ENCODE results near the gene RHBDD1. TPM values are rescaled to one million over a fixed set of nuclear protein-coding genes. Genes with fewer than 3 reads are reported as not detected.
"Not testable (repeated sequence)": the region's sequence is repeated elsewhere in the genome, so short reads cannot be mapped to it uniquely, and the experiment has no call there.

The RHBDD1 gene
- polyA plus RNA-seq, 2 of the 4 experiments (the other 2 are of a cell fraction), result 8.3 to 46.9 TPM

DNA sequence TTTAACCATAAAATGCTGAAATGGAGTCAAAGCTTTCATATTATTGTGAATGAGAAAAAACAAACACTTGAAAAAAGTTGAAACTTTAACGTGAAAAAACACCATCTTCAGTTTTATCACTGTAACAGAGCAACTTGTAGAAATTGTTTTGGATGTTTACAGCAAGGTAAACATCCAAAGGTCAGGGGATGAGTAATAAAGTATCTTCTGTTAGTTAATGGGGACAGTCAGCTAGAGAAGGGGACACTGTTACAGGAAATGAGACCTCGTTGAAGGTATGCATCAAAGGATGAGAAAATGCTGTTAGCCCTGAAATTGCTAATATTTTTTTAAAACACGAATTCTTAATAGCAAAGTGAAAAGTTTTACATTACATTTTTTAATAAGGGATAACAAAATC lies 2.9 kb downstream of the RHBDD1 start:
- 4% methylated on average over 3 of the region's 3 CpGs for WGBS (ENCODE audit: missing lambda C conversion rate)
- POLR2A ChIA-PET, result interaction anchor here (1.0 kb wide), 1 partner anchor 14 kb away, joined by 3 read pairs; no protein-coding TSS in a partner anchor
- Histone ChIP-seq H3K27ac (0 out of 6 replicates have a peak overlapping the region, but pooled peaks of 1 of the 2 experiments have one; percentile 13), H3K4me3 (no peak overlapping the region; the same call in 2 of the 3 replicates), H3K4me2 (peak overlapping the region; percentile 99), H3K9me3 (peaks cover 2% of the 10 kb centered on the region; the same call in 1 of the 3 replicates), H3K4me1 (peaks cover 38% of the 10 kb centered on the region)
- FAIRE-seq, result no peak
- CTCF ChIA-PET, result interaction anchor here (1.2 kb wide), 1 partner anchor 36 kb away, joined by 4 read pairs; no protein-coding TSS in a partner anchor
- ATAC-seq, result no peak
- TF ChIP-seq, protein P1, sequence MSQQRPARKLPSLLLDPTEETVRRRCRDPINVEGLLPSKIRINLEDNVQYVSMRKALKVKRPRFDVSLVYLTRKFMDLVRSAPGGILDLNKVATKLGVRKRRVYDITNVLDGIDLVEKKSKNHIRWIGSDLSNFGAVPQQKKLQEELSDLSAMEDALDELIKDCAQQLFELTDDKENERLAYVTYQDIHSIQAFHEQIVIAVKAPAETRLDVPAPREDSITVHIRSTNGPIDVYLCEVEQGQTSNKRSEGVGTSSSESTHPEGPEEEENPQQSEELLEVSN (IDR thresholded peaks at IDR 0.05; ENCODE audit: borderline replicate concordance, low read depth), result no peak
- DNase-seq (ENCODE audit: low read depth in 1 of 2, low spot score in 1 of 2), result no peak

DNA sequence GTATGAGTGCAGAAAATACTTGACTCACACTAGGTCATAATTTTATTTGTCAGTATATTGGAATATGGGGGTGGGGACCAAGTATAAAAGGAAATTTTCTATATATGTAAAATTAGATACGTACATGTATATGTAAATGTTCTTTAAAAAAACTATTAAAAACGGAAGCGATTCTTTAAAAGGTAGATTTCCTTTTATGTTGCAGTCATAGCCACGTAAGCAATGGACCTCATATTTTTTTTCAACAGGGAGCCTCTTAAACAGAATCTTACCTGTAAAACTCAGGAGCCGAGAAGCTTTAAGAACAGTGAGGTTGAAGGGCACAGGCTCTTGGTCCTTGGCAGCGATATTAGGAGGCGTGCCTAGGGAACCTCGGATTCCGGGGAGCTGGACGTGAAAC lies 3.3 kb downstream of the RHBDD1 start:
- H3K4me2 ChIP-seq, result peak overlapping the region; percentile 99
- DNase-seq (ENCODE audit: low read depth in 1 of 2, low spot score in 1 of 2), result no peak
- H3K27ac ChIP-seq, result no peak overlapping the region
- peaks cover 2% of the 10 kb centered on the region; the same call in 1 of the 3 replicates for H3K9me3 ChIP-seq
- POLR2A ChIA-PET, result interaction anchor here (1.0 kb wide), 1 partner anchor 14 kb away, joined by 3 read pairs; no protein-coding TSS in a partner anchor
- CTCF ChIA-PET, result interaction anchor here (1.0 kb wide), 1 partner anchor 37 kb away, joined by 4 read pairs; no protein-coding TSS in a partner anchor
- H3K4me3 ChIP-seq, result no peak overlapping the region
- ATAC-seq, result no peak
- H3K4me1 ChIP-seq, result peaks cover 33% of the 10 kb centered on the region
- no peak for TF ChIP-seq JUNB (IDR thresholded peaks at IDR 0.05)
- TF ChIP-seq POLR2A (IDR thresholded peaks at IDR 0.05; ENCODE audit: low read length), result no peak
- no peak for FAIRE-seq
- WGBS (ENCODE audit: missing lambda C conversion rate), result 95% methylated on average over 10 of the region's 10 CpGs

DNA sequence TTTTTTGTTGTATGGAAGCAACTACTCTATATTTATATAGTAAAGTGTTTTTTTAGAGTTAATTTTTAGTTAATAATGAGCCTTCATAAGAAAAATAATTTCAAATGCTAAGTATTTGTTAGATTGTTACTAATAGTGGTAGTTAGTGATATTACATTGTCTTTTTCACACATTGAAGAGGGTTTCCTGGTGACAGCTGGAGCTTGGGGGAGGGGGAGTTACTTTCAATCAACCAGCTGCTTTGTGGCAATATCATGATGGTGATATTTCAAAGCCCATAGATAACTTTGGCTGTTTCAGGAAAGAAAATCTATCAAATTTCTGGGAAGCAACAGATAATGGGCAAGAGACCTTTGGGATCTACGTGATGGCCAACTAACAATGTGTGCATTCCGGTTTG lies 4.1 kb downstream of the RHBDD1 start:
- WGBS (ENCODE audit: missing lambda C conversion rate), result 100% methylated on average over 2 of the region's 2 CpGs
- no peak overlapping the region for H3K4me2 ChIP-seq
- CTCF ChIA-PET, result interaction anchor here (0.6 to 1.0 kb wide), 2 partner anchors 38 to 46 kb away, joined by 3 to 4 read pairs; no protein-coding TSS in a partner anchor
- FAIRE-seq (no peak), DNase-seq (ENCODE audit: low read depth in 1 of 2, low spot score in 1 of 2) (no peak), ATAC-seq (no peak)
- peaks cover 31% of the 10 kb centered on the region for H3K4me1 ChIP-seq
- H3K4me3 ChIP-seq, result no peak overlapping the region
- H3K9me3 ChIP-seq, result peaks cover 2% of the 10 kb centered on the region; the same call in 1 of the 3 replicates
- H3K27ac ChIP-seq, result no peak overlapping the region
- POLR2A ChIA-PET, result no interaction called here
- TF ChIP-seq FOXS1 (CRISPR knock-in tag; IDR thresholded peaks at IDR 0.05), result no peak

DNA sequence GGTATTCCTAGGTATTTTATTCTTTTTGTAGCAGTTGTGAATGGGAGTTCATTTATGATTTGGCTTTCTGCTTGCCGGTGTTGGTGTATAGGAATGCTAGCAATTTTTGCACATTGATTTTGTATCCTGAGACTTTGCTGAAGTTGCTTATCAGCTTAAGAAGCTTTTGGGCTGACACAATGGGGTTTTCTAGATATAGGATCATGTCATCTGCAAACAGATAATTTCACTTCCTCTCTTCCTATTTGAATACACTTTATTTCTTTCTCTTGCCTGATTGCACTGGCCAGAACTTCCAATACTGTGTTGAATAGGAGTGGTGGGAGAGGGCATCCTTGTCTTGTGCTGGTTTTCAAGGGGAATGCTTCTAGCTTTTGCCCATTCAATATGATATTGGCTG lies 7.1 kb downstream of the RHBDD1 start:
- DNase-seq (ENCODE audit: low read depth in 1 of 2, low spot score in 1 of 2); H3K27ac ChIP-seq; FAIRE-seq; POLR2A ChIA-PET; H3K4me3 ChIP-seq; ATAC-seq; H3K9me3 ChIP-seq; H3K4me2 ChIP-seq: not testable (repeated sequence)
- peaks cover 18% of the 10 kb centered on the region for H3K4me1 ChIP-seq
- 94% methylated on average over 1 of the region's 1 CpG for WGBS (ENCODE audit: missing lambda C conversion rate)
- CTCF ChIA-PET, result interaction anchor here (1.5 kb wide), 1 partner anchor 10 kb away, joined by 3 read pairs; no protein-coding TSS in a partner anchor

DNA sequence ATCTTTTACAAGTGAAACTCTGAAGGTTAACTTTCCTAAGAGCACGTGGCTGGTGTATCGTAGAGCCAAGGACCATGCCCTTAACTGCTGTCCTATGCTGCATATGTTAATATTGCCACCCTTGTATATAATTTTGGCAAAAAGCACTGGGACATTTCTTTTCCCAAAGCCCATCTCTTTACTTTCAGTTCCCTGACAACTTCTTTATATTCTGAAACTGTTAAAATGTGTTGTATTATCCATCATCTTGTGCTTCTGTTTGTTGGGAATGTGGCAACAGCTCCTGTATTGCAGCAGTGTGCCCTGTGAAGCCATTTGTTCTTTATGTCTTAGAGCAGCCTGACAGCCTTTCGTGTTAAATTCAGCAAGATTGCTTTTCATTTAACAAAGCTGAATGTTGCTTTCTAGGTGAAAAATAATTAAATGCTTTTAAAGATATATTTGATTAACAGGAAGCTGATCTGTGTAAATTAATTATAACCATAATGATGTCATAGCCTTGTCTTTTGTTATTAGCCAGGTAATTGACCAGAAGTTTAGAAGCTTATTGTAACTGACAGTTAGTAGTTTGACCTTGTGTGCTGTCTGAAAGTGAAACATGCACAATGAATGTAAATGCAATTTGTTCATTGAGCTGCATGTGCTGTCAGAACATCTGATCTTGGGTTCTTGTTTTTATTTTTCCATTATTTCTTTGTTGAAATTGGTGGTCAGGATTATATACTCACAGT lies 9.7 kb downstream of the RHBDD1 start:
- WGBS (ENCODE audit: missing lambda C conversion rate), result 95% methylated on average over 3 of the region's 3 CpGs
- peaks cover 2% of the 10 kb centered on the region; the same call in 1 of the 3 replicates for H3K9me3 ChIP-seq
- TF ChIP-seq BHLHE40 (IDR thresholded peaks at IDR 0.05; ENCODE audit: low read depth, low read length), result no peak
- TF ChIP-seq, protein P2, sequence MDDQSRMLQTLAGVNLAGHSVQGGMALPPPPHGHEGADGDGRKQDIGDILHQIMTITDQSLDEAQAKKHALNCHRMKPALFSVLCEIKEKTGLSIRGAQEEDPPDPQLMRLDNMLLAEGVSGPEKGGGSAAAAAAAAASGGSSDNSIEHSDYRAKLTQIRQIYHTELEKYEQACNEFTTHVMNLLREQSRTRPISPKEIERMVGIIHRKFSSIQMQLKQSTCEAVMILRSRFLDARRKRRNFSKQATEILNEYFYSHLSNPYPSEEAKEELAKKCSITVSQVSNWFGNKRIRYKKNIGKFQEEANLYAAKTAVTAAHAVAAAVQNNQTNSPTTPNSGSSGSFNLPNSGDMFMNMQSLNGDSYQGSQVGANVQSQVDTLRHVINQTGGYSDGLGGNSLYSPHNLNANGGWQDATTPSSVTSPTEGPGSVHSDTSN (IDR thresholded peaks at IDR 0.05), result no peak
- TF ChIP-seq KDM5A (IDR thresholded peaks at IDR 0.05), result no peak
- no peak for TF ChIP-seq CHD2 (IDR thresholded peaks at IDR 0.05; ENCODE audit: low read length, partially characterized antibody)
- no peak for TF ChIP-seq TFCP2L1 (CRISPR knock-in tag; IDR thresholded peaks at IDR 0.05)
- TF ChIP-seq RARB (CRISPR knock-in tag; IDR thresholded peaks at IDR 0.05), result no peak
- TF ChIP-seq NFE2L2 (conservative IDR thresholded peaks at IDR 0.05; ENCODE audit: low read length), result no peak
- TF ChIP-seq EHF (CRISPR knock-in tag; IDR thresholded peaks at IDR 0.05), result no peak
- TF ChIP-seq, protein P3, sequence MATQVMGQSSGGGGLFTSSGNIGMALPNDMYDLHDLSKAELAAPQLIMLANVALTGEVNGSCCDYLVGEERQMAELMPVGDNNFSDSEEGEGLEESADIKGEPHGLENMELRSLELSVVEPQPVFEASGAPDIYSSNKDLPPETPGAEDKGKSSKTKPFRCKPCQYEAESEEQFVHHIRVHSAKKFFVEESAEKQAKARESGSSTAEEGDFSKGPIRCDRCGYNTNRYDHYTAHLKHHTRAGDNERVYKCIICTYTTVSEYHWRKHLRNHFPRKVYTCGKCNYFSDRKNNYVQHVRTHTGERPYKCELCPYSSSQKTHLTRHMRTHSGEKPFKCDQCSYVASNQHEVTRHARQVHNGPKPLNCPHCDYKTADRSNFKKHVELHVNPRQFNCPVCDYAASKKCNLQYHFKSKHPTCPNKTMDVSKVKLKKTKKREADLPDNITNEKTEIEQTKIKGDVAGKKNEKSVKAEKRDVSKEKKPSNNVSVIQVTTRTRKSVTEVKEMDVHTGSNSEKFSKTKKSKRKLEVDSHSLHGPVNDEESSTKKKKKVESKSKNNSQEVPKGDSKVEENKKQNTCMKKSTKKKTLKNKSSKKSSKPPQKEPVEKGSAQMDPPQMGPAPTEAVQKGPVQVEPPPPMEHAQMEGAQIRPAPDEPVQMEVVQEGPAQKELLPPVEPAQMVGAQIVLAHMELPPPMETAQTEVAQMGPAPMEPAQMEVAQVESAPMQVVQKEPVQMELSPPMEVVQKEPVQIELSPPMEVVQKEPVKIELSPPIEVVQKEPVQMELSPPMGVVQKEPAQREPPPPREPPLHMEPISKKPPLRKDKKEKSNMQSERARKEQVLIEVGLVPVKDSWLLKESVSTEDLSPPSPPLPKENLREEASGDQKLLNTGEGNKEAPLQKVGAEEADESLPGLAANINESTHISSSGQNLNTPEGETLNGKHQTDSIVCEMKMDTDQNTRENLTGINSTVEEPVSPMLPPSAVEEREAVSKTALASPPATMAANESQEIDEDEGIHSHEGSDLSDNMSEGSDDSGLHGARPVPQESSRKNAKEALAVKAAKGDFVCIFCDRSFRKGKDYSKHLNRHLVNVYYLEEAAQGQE (IDR thresholded peaks at IDR 0.05), result no peak
- TF ChIP-seq, protein P4, sequence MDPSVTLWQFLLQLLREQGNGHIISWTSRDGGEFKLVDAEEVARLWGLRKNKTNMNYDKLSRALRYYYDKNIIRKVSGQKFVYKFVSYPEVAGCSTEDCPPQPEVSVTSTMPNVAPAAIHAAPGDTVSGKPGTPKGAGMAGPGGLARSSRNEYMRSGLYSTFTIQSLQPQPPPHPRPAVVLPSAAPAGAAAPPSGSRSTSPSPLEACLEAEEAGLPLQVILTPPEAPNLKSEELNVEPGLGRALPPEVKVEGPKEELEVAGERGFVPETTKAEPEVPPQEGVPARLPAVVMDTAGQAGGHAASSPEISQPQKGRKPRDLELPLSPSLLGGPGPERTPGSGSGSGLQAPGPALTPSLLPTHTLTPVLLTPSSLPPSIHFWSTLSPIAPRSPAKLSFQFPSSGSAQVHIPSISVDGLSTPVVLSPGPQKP (IDR thresholded peaks at IDR 0.05; ENCODE audit: low read depth, low read length), result no peak
- TF ChIP-seq, protein P5, sequence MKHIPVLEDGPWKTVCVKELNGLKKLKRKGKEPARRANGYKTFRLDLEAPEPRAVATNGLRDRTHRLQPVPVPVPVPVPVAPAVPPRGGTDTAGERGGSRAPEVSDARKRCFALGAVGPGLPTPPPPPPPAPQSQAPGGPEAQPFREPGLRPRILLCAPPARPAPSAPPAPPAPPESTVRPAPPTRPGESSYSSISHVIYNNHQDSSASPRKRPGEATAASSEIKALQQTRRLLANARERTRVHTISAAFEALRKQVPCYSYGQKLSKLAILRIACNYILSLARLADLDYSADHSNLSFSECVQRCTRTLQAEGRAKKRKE (CRISPR knock-in tag; IDR thresholded peaks at IDR 0.05; ENCODE audit: low read depth), result no peak
- TF ChIP-seq, protein P6, sequence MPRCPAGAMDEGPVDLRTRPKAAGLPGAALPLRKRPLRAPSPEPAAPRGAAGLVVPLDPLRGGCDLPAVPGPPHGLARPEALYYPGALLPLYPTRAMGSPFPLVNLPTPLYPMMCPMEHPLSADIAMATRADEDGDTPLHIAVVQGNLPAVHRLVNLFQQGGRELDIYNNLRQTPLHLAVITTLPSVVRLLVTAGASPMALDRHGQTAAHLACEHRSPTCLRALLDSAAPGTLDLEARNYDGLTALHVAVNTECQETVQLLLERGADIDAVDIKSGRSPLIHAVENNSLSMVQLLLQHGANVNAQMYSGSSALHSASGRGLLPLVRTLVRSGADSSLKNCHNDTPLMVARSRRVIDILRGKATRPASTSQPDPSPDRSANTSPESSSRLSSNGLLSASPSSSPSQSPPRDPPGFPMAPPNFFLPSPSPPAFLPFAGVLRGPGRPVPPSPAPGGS (IDR thresholded peaks at IDR 0.05), result no peak

More for the DNA sequence above, 9.7 kb downstream of the RHBDD1 start:
- ChIA-PET POLR2A (no interaction called here), CTCF (interaction anchor here (1.3 kb wide), 1 partner anchor 24 kb away, joined by 3 read pairs; no protein-coding TSS in a partner anchor)
- DNase-seq (ENCODE audit: low read depth in 1 of 2, low spot score in 1 of 2) (no peak), FAIRE-seq (no peak), ATAC-seq (no peak)
- Histone ChIP-seq H3K4me1 (no peaks in the 10 kb centered on the region), H3K27ac (no peak overlapping the region), H3K4me3 (no peak overlapping the region), H3K4me2 (no peak overlapping the region)
